Measurements from ENCODE around the gene QRSL1.
"Not testable (repeated sequence)": the region's sequence is repeated elsewhere in the genome, so short reads cannot be mapped to it uniquely, and the experiment has no call there.

Gene QRSL1

DNA sequence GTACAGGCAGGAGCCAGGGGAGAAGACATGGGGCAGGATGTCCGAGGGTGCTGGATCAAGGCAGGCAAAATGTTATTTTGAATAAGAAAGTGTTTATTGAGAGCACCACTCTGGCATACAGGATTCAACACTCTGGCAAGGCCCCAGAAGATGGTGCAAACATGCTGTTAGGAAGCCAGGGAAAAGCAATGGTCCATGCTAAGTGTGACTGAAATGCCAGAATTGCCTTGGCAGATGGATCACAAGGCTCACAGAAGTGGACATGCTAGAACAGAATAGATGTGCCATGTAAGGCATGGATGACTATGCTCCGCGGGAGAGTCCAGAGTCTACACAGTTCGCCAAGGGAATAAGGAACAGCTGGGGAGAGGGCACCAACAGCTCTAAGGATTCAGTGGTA, 54.6 kb downstream of the QRSL1 start:
- DNase-seq, result no peak

DNA sequence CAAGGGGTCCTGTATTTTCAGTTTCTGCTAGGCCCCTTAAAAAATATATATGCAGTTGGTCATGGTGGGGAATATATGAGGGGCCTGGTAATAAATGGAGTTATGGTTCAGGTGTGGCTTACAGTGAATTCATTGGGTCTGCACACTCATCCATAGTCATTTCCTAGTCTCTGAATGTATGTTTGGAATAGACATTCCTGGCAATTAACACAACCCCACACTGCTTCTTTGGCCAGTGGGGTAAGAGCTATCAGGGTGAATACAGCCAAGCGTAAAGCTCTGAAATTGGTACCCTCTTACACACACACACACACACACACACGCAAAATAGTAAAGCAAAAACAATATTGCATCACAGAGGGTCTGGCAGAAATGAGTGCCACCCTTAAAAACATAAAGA, 56.5 kb downstream of the QRSL1 start:
- DNase-seq, result no peak

DNA sequence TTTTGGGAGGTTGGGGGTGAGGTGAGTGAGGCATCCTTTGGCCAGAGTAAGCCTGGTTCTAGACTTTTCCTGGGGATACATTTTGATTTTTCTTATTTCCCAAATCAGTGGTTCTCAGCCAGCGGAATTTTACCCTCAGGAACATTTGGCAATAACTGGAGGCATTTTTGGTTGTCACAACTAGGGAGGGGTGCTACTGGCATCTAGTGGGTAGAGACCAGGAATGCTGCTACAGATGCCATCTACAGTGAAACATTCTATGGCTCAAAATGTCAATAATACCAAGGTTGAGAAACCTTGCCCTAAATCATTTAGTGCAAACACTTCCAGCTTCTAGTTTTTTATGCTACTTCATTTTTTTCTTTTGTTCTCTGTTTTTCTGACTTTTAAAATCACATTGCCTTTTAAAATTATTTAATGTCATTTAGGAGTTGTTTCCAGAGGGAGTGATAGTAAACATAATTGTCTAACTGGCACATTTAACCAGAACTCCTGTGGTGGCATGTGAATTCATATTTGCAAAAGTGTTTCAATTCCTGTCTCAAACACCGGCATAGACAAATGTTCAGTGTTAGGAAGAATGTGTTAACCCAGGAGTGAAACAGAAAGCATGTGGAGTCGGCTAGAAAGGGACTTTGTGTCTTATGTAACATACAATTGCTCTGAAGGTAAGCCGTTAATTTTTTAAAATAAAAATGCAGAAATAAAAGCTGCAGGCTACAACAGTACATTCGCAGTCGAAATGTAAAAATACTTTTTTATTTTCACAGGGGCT, 59.0 kb downstream of the QRSL1 start:
- no peak for DNase-seq

DNA sequence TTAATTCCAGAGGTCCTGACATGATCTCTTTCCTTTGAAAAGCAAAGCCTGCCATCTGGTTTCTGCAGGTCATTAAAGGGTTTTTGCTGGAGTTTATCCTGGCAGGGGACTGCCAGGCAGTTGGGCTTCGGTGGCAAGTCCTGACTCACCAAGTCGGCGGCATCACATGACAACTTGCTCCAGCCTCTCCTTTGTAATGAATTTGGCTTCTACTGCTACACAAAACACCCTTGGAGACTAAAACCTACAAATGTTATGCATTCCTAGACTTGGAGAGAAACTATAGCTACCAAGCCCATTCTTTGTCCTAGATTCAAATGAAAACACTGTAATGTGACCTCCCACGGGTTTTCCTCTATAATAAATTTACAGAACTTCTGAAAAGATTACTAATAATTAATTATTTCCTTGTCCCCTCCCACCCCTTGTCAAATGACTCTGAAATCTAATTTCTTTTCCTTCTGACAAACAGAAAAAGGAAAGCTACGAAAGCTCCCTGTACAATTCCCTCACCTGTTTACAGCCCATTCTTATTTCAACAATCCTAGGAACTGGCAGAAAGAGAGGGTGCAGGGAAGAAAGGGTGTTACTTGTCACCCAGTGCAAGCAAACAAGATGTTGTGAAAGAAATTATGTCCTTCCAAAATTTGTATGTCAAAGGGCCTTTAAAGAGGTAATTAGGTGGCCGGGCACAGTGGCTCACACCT, 62.9 kb downstream of the QRSL1 start:
- no peak for DNase-seq

DNA sequence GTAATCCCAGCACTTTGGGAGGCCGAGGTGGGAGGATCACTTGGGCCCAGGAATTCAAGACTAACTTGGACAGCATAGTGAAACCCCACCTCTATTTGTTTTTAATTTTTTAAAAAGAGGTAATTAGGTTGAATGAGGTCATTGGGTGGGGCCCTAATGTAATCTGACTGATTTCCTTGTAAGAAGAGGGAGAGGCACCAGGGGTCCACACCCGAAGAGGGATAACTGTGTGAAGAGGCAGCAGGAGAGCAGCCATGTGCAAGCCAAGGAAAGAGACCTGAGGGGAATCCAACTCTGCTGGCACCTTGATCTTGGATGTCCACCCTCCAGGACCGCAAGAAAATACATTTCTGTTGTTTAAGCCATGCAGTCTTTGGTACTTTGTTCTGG, 63.4 kb downstream of the QRSL1 start:
- DNase-seq, result no peak

DNA sequence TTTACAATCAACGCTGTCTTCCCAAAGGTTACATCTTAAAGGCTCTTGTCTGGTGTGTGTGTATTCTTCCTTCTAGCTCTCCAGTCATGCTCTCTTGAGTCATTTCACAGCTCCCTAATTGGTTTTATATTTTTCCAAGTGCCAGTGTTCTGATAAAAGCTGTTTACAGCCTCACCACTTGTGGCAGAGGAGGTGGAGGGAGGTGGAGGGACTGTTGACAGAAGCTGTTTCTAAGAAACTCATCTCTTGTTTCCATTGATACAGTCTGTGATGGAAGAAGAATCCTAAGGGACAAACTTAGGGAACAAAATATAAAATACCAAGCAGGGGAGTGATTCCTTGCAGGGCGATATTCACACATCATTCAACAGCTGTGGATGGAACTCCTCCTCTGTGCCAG, 64.0 kb downstream of the QRSL1 start:
- DNase-seq, result no peak

DNA sequence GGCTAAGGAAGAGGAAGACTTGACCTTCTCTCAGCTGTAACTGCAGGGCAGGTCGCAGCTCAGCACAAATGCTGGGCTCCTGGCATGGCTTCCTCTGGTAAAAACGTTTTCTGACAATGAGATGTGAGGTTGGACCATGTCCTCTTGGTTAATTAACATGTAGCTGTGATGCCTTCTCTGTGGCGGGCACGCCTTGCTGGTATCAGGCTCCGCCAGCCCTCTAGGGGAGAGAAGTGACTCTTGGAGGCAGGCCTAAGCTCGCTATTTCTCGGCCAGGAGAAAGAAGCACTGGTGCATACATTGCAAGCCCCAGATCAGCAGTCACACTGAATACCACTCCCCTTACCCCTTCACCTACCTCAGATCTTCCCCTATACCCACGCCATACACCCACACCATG, 65.0 kb downstream of the QRSL1 start:
- no peak for DNase-seq

DNA sequence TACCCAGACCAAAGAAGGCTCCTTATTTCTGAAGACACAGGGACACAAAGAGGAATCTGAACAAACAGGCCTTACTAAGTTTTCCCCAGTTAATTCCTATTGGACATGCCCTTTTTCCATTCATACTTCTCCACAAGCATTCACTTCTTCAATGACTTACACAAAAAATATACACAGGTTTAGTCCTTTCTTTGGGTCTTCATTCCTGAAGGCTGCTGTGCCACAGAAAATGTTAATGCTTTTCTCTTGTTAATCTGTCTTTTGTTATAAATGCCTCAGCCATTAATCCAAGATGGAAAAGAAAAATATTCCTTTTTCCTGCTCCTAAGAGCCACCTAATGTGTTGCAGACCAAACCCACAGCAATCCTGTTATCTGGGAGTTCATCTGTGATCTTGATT, 71.2 kb downstream of the QRSL1 start:
- DNase-seq, result no peak

DNA sequence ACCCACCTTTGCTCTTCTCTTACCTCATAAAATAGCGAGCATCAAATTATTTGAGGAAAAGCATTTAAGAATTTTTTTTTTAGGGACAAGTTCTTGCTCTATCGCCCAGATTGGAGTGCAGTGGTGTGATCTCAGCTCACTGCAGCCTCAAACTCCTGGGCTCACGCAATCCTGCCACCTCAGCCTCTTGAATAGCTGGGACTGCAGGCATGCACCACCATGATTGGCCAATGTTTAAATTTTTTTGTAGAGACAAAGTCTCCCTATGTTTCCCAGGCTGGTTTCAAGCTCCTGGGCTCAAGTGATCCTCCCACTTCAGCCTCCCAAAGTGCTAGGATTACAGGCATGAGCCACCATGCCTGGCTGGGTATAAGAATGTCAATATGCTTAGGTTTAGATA, 71.8 kb downstream of the QRSL1 start:
- not testable (repeated sequence) for DNase-seq

DNA sequence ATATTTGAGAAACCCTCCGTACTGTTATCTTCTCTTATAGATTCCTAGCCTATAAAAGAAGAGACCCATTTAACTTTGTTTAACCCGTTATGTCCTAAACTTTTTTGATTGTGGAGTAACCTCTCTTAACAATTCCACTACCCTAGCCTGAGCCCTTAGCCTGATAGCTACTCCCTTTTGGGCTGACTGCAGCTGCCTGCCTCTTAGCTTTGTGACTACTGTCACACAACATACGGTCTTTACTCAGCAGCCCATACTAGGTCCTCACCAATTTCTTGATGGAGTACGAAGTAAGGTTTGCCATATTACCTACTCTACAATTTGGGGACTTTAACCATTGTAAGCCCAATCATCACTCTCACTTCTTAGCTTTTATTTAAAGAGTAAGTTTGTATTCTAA, 72.7 kb downstream of the QRSL1 start:
- no peak for DNase-seq

DNA sequence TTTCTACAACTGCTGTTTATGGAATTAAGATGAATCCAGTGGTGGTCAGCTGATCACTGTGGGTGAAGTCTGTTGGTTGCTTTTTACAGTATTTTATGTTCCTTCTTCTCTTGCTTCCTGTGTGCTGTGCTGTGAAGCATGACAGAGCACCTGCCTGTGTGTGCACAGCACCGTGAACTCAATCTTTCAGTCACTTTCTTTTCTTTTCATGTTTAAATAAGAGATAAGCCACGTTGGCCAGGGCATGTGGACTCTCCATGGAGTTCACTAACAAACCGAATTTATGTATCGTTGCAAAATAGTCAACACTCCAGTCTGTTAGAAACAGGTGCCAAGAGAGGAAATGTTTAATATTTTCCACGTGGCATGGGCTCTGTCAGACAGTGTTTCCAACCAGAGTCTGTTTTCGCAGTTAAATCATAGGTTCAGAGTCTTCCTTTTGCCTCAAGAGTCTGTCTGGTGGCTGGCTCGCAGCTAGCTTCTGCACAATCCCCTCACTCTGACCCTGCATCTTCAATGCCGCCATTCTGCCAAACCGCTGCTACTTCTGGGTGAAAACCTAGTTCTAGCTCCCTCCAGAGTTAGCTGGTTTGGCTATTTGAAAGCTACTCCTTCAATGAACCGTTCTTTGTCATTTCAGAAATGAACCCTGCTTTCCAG, 73.2 kb downstream of the QRSL1 start:
- no peak for DNase-seq

DNA sequence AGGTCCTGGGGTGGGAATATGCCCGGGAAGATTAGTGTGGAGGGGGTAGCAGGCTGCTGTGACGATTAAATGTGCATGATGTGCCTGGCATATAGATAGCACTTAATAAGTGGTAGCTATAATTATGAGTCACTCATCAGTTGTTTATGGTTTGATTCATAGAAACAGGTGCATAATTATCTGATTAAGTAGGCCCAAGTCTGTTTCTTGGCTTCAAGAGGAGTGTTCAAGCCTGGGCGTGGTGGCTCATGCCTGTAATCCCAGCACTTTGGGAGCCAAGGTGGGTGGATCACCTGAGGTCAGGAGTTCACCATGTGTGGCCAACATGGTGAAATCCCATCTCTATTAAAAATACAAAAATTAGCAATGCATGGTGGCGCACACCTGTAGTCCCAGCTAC, 74.9 kb downstream of the QRSL1 start:
- DNase-seq, result no peak

DNA sequence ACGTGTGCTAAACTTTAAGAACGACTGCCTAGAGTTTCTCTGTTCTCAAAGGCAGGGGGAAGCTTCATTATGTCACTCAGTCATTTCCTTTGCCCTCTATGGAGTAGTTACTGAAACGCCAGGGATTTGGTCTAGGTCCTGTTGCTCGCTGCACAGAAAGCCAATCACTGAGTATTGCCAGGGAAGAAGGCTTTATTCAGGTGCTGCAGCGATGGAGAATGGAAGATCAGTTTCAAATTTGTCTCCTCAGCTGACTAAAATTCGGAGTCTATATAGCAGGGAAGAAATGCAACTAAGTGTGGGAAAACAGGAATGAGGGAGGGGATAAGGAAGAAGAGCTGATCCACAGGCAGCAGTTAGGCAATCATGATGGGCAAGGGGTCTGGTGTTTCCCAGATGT, 75.8 kb downstream of the QRSL1 start:
- no peak for DNase-seq

DNA sequence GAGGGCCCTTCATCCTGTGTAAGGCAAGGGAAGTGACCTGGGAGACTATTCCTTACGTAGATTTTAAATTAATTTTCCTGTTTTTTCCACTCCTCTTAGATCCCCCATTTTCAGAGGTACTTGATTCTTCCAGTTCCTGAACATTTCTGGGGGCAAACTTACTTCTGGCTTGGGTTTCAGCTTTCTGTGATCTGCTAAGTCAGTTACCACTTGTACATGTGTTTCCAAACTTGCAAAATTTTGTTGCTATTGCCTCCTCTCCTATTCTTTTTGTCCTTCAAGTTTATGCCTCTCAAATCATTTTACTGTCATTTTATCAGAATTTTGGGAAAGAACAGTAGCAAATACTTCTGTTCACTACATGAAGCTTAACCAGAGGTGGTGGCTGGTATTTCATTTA, 81.2 kb downstream of the QRSL1 start:
- no peak for DNase-seq

DNA sequence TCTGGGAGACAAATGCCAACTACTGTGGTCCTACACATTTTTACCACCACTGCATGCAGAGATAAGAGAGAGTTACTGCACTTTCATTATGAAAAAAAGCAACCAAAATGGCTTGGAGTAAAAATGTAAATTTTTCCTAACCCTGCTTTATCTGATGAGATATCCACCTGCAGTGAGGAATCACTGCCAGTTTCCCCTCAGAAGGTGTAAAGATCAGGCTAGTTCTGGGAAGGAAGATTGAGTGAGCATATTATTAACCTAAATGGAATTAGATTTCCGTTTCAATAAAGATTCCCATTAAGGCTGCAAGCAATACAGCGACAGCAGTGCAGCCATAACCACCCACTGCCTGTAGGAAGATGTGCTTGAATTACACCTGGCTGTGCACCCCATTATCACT, 84.9 kb downstream of the QRSL1 start:
- no peak for DNase-seq

DNA sequence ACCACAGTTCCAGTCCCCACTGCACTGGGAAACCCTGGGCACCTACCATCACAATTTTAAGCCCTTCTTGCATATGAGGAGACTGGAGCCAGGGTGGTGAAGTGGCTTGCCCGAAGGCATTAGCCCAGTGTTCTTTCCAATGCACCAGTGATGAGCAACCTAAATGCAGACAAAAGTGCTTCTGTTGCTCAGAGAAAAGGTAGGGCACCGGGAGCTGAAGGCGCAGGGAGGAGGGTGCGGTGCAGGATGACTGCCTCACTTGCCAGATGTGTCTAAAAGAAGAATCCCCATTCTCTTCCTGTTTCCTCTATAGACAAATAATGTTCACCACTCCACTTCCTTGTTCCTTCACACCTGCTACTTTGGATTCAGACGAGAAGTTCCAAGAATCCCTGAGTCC, 86.5 kb downstream of the QRSL1 start:
- no peak for DNase-seq

DNA sequence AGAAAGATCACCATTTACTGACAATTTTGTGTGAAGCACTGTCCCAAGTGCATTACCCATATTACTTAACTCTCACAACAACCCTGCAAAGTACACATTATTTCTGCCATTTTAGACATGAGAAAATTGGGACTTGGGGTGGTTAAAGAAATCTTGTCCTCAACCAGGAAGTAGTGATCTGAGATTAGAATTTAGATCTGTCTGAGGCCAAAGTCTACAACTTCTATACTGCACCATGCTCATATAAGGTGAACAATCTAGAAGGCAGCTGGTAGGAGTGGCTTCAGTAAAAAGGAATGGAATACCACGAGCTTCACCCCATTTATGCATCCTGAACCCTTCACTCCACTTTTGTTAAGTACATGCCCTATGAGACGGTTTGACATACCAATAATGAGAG, 87.6 kb downstream of the QRSL1 start:
- DNase-seq, result no peak
